ENCODE measurements around the gene NTHL1. TPM values are rescaled to one million over a fixed set of nuclear protein-coding genes. Genes with fewer than 3 reads are reported as not detected.

NTHL1 gene
- total and polyA plus RNA-seq, 2 donors (not counting 3 experiments of a cell fraction or from before 2014, with no cell fraction given), result 39.8 to 65.8 TPM

- Histone ChIP-seq H3K27ac (ENCODE audit: insufficient read depth, low read depth, low read length) (no peak overlapping the region), H3K9ac (replicated peaks; ENCODE audit: extremely low read depth, insufficient read depth, low read length) (no peak overlapping the region), H3K9me3 (replicated peaks; ENCODE audit: control insufficient read depth, insufficient read depth, low read length) (no peaks in the 10 kb centered on the region), H3K27me3 (ENCODE audit: control insufficient read depth in 2 of 2, insufficient read depth in 2 of 2, low read length in 2 of 2) (no peaks in the 10 kb centered on the region), H3K36me3 (ENCODE audit: control insufficient read depth in 2 of 2, extremely low read depth in 1 of 2, insufficient read depth in 2 of 2, low read length in 2 of 2) (peaks cover 6 to 14% of the 10 kb centered on the region in 2 experiments), H3K79me2 (ENCODE audit: control insufficient read depth, insufficient read depth, low read length) (no peaks in the 10 kb centered on the region), H3K4me3 (replicated peaks in 1 of 3; ENCODE audit: insufficient read depth in 1 of 3, low read depth in 1 of 3, low read length in 3 of 3) (no peak overlapping the region), H3K9me1 (replicated peaks; ENCODE audit: control insufficient read depth, extremely low read depth, insufficient read depth, low read length) (no peaks in the 10 kb centered on the region), H2AFZ (ENCODE audit: low read depth, low read length) (no peak overlapping the region), H3K4me1 (ENCODE audit: control insufficient read depth, extremely low read depth, insufficient read depth, low read length) (no peaks in the 10 kb centered on the region), H3K4me2 (ENCODE audit: insufficient read depth, low read length) (no peak overlapping the region), H4K20me1 (replicated peaks; ENCODE audit: control insufficient read depth, extremely low read depth, insufficient read depth, low read length) (no peaks in the 10 kb centered on the region)
- BruUV-seq (replicated peaks), result no TSS peak
- no peak for TF ChIP-seq MAX (IDR thresholded peaks at IDR 0.05; ENCODE audit: insufficient read depth, insufficient read length)
- no peak for TF ChIP-seq MYC (IDR thresholded peaks at IDR 0.05; ENCODE audit: low read depth, low read length)
- TF ChIP-seq POLR2AphosphoS5 (IDR thresholded peaks at IDR 0.05; ENCODE audit: insufficient read depth, low read depth, low read length), result no peak
- no peak for TF ChIP-seq FOS (IDR thresholded peaks at IDR 0.05; ENCODE audit: borderline replicate concordance, insufficient read depth, low read length)
- no peak for TF ChIP-seq EZH2 (IDR thresholded peaks at IDR 0.05; ENCODE audit: borderline replicate concordance, low read depth, low read length, severe bottlenecking)
- no peak for TF ChIP-seq JUN (IDR thresholded peaks at IDR 0.05; ENCODE audit: borderline replicate concordance, insufficient read depth, insufficient read length, low read depth)
- no peak for TF ChIP-seq CTCF (IDR thresholded peaks at IDR 0.05; ENCODE audit: extremely low read depth in 1 of 2, insufficient read depth in 1 of 2, low read depth in 1 of 2, low read length in 2 of 2)
- TF ChIP-seq GATA2 (IDR thresholded peaks at IDR 0.05; ENCODE audit: insufficient read depth, insufficient read length, low read depth, low read length), result no peak
- TF ChIP-seq POLR2A (IDR thresholded peaks at IDR 0.05; ENCODE audit: low read depth, low read length), result no peak
- intact Hi-C loops (cut with micrococcal nuclease), result no loop called here
- FAIRE-seq (no peak), DNase-seq (ENCODE audit: low read depth, low spot score) (no peak)
- dilution Hi-C loops (cut with MboI; ENCODE audit: extremely low pct_ligation_motif_present, low sequenced_read_pairs), result no loop called here
- CTCF ChIA-PET, result no interaction called here
- POLR2A ChIA-PET, result no interaction called here
Measured at GRCh38 chr16:2096853-2097595, 49.4 kb upstream of the NTHL1 start.

Data from endothelial cell of umbilical vein (primary cell).